Measurements from ENCODE around the gene MLEC. TPM values are rescaled to one million over a fixed set of nuclear protein-coding genes. Genes with fewer than 3 reads are reported as not detected.

Gene MLEC
- total RNA-seq, 1 donor from 2014 or later = 100 TPM

DNA sequence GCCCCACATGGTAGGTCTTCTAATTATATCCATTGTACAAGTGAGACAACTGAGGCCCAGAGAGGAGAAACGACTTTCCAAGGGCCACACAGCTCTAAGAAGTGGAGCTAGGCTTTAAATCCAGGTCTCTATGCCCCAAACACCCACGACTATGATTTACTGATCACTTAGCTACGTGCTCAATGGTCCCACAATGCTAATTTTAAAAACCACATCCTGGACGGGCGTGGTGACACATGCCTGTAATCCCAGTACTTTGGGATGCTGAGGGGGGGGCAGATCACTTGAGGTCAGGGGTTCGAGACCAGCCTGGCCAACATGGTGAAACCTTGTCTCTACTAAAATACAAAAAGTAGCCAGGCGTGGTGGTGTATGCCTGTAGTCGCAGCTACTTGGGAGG lies 8.4 kb upstream of the MLEC start:
- H3K9me3 Mint-ChIP-seq = no peaks in the 10 kb centered on the region
- H3K27ac Mint-ChIP-seq = no peak overlapping the region
- Histone ChIP-seq H2AFZ (replicated peaks) (no peak overlapping the region), H4K20me1 (ENCODE audit: low read depth) (no peaks in the 10 kb centered on the region), H3K27me3 (no peaks in the 10 kb centered on the region), H3K9ac (no peak overlapping the region), H3K79me2 (ENCODE audit: low read depth) (no peaks in the 10 kb centered on the region), H3K9me3 (ENCODE audit: low read depth) (no peaks in the 10 kb centered on the region), H3K4me3 (no peak overlapping the region), H3K4me1 (no peaks in the 10 kb centered on the region), H3K36me3 (no peaks in the 10 kb centered on the region), H3K4me2 (no peak overlapping the region), H3K27ac (no peak overlapping the region), H3F3A (ENCODE audit: low read depth) (no peaks in the 10 kb centered on the region)
- TF ChIP-seq, protein P1, sequence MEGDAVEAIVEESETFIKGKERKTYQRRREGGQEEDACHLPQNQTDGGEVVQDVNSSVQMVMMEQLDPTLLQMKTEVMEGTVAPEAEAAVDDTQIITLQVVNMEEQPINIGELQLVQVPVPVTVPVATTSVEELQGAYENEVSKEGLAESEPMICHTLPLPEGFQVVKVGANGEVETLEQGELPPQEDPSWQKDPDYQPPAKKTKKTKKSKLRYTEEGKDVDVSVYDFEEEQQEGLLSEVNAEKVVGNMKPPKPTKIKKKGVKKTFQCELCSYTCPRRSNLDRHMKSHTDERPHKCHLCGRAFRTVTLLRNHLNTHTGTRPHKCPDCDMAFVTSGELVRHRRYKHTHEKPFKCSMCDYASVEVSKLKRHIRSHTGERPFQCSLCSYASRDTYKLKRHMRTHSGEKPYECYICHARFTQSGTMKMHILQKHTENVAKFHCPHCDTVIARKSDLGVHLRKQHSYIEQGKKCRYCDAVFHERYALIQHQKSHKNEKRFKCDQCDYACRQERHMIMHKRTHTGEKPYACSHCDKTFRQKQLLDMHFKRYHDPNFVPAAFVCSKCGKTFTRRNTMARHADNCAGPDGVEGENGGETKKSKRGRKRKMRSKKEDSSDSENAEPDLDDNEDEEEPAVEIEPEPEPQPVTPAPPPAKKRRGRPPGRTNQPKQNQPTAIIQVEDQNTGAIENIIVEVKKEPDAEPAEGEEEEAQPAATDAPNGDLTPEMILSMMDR (IDR thresholded peaks at IDR 0.05) = no peak
- no peak for TF ChIP-seq EZH2 (IDR thresholded peaks at IDR 0.05)
- TF ChIP-seq EZH2phosphoT487 (IDR thresholded peaks at IDR 0.05) = no peak
- no peaks in the 10 kb centered on the region for H3K36me3 Mint-ChIP-seq
- H3K4me3 Mint-ChIP-seq = no peak overlapping the region
- DNase-seq (ENCODE audit: low spot score) = no peak
- H3K27me3 Mint-ChIP-seq (ENCODE audit: insufficient read depth, low read depth) = peaks cover 4% of the 10 kb centered on the region
- H3K4me1 Mint-ChIP-seq = peaks cover 7% of the 10 kb centered on the region

DNA sequence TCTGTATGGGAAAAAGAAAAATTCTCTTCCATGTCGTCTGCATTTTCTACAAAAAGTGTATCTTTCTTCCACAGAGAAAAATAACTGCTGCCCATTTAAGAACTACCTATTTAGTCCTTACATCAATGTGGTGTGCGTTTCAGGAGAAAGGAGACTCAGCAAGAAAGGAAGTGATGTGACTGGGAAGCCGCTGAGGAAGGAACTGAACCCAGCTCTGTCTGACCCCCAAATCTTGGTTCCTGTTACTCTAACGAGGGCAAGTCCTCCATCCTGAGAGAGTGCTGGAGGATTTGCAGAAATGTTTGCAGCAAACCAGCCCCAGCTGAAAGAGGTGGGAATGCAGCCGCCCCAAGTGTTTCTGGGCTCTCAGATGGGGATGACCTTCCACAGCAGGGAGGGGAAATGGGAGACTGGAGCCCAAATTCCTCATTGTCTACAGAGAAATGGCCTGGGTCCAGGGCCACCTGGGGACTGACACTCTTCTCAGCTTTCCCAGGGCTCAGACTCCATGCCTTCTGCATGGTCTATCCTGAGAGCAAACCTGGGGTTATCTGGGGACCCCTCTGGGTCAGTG lies 6.7 kb upstream of the MLEC start:
- TF ChIP-seq EZH2 (IDR thresholded peaks at IDR 0.05) = no peak
- TF ChIP-seq, protein P1 (IDR thresholded peaks at IDR 0.05) = no peak
- TF ChIP-seq EZH2phosphoT487 (IDR thresholded peaks at IDR 0.05) = no peak
- no peak overlapping the region for H3K27ac Mint-ChIP-seq

GRCh38 chr12:120684523-120684932 lies 2.4 kb upstream of the MLEC start:
- Histone ChIP-seq H3K36me3 (no peaks in the 10 kb centered on the region), H3K4me1 (peaks cover 18% of the 10 kb centered on the region), H3K4me2 (no peak overlapping the region), H3K9ac (no peak overlapping the region), H3K27me3 (no peaks in the 10 kb centered on the region), H3K79me2 (ENCODE audit: low read depth) (peaks cover 25% of the 10 kb centered on the region), H3K27ac (no peak overlapping the region), H4K20me1 (ENCODE audit: low read depth) (peaks cover 21% of the 10 kb centered on the region), H3F3A (ENCODE audit: low read depth) (peaks cover 20% of the 10 kb centered on the region), H2AFZ (replicated peaks) (no peak overlapping the region), H3K9me3 (ENCODE audit: low read depth) (no peaks in the 10 kb centered on the region), H3K4me3 (no peak overlapping the region)
- no peak for DNase-seq (ENCODE audit: low spot score)
- no peaks in the 10 kb centered on the region for H3K36me3 Mint-ChIP-seq
- no peak overlapping the region for H3K27ac Mint-ChIP-seq
- H3K4me1 Mint-ChIP-seq = peaks cover 19% of the 10 kb centered on the region
- no peaks in the 10 kb centered on the region for H3K9me3 Mint-ChIP-seq
- H3K27me3 Mint-ChIP-seq (ENCODE audit: insufficient read depth, low read depth) = peaks cover 7% of the 10 kb centered on the region
- TF ChIP-seq, protein P1 (IDR thresholded peaks at IDR 0.05) = no peak
- TF ChIP-seq EZH2 (IDR thresholded peaks at IDR 0.05) (no peak), EZH2phosphoT487 (IDR thresholded peaks at IDR 0.05) (no peak)
- H3K4me3 Mint-ChIP-seq = peak overlapping the region; percentile 95

More for the DNA sequence above, 6.7 kb upstream of the MLEC start:
- Mint-ChIP-seq H3K9me3 (no peaks in the 10 kb centered on the region), H3K4me3 (no peak overlapping the region), H3K4me1 (peaks cover 2% of the 10 kb centered on the region), H3K27me3 (ENCODE audit: insufficient read depth, low read depth) (peaks cover under 1% of the 10 kb centered on the region), H3K36me3 (no peaks in the 10 kb centered on the region)
- H3K4me2 ChIP-seq = no peak overlapping the region
- H3K4me3 ChIP-seq = no peak overlapping the region
- H3K4me1 ChIP-seq = no peaks in the 10 kb centered on the region
- H3K36me3 ChIP-seq = no peaks in the 10 kb centered on the region
- no peaks in the 10 kb centered on the region for H3K9me3 ChIP-seq (ENCODE audit: low read depth)
- H2AFZ ChIP-seq (replicated peaks) = peak overlapping the region; percentile 73
- H3K79me2 ChIP-seq (ENCODE audit: low read depth) = no peaks in the 10 kb centered on the region
- H3K9ac ChIP-seq = no peak overlapping the region
- H3K27me3 ChIP-seq = no peaks in the 10 kb centered on the region
- no peak for DNase-seq (ENCODE audit: low spot score)
- no peak overlapping the region for H3K27ac ChIP-seq
- H3F3A ChIP-seq (ENCODE audit: low read depth) = peaks cover 9% of the 10 kb centered on the region
- no peaks in the 10 kb centered on the region for H4K20me1 ChIP-seq (ENCODE audit: low read depth)

Measured in neural progenitor cell (in vitro differentiated cells).